HepG2 (cell line): ENCODE data around the gene KRTAP12-3. TPM values are rescaled to one million over a fixed set of nuclear protein-coding genes. Genes with fewer than 3 reads are reported as not detected.
A peak's percentile ranks its signal among the peaks of the same experiment; 100 is the strongest.

Experiments used
- ARNT ChIP-seq: fragments of 450-650 bp; IDR thresholded peaks from 2 replicates; pipeline ENCODE4 v1.6.1; 2017
- FOSL2 ChIP-seq: sonication (generic); formaldehyde crosslinking; IDR thresholded peaks from 2 replicates; pipeline ENCODE4 v1.4.0; 2020; ENCODE audit warnings: missing genetic modification reagents
- FOXM1 ChIP-seq: sonication (generic); formaldehyde crosslinking; IDR thresholded peaks from 2 replicates; pipeline ENCODE4 v1.5.0; 2020; ENCODE audit warnings: missing genetic modification reagents
- JUN ChIP-seq: sonication (generic); formaldehyde crosslinking; IDR thresholded peaks from 2 replicates; pipeline ENCODE4 v1.4.0; 2020; ENCODE audit warnings: mild to moderate bottlenecking, missing genetic modification reagents
- LCORL ChIP-seq, 2 experiments: fragments of 450-650 bp in 1 of 2; sonication (generic) in 1 of 2; formaldehyde crosslinking in 1 of 2; IDR thresholded peaks; 2 replicates each; pipeline versions ENCODE4 v1.5.0 to v1.6.1; 2017 to 2020; ENCODE audit warnings: antibody characterized with exemption in 1 of 2, missing genetic modification reagents in 1 of 2
- PAXIP1 ChIP-seq: sonication (generic); formaldehyde crosslinking; conservative IDR thresholded peaks from 2 replicates; pipeline ENCODE4 v1.4.0; 2020; ENCODE audit warnings: mild to moderate bottlenecking, missing genetic modification reagents, moderate library complexity
- RBAK ChIP-seq: sonication (generic); formaldehyde crosslinking; IDR thresholded peaks from 2 replicates; pipeline ENCODE4 v1.5.1; 2020; ENCODE audit warnings: mild to moderate bottlenecking, missing genetic modification reagents
- TOPORS ChIP-seq: sonication (generic); formaldehyde crosslinking; IDR thresholded peaks from 2 replicates; pipeline ENCODE4 v1.8.0; 2023; ENCODE audit warnings: mild to moderate bottlenecking, missing genetic modification reagents
- U2AF2 ChIP-seq: fragments of 200-400 bp; formaldehyde crosslinking; IDR thresholded peaks from 2 replicates; pipeline ENCODE4 v1.6.1; 2017; ENCODE audit warnings: low read depth, mild to moderate bottlenecking, low read length
- ZC3H13 ChIP-seq: sonication (generic); formaldehyde crosslinking; IDR thresholded peaks from 2 replicates; pipeline ENCODE4 v1.8.1; 2023; ENCODE audit warnings: mild to moderate bottlenecking, missing genetic modification reagents, moderate library complexity
- ZKSCAN8 ChIP-seq: IDR thresholded peaks from 2 replicates; pipeline ENCODE4 v1.6.1; 2016; ENCODE audit warnings: borderline replicate concordance, missing genetic modification reagents, missing compliant biosample characterization
- ZMAT3 ChIP-seq: sonication (generic); formaldehyde crosslinking; conservative IDR thresholded peaks from 2 replicates; pipeline ENCODE4 v1.7.0; 2021; ENCODE audit warnings: missing genetic modification reagents
- ZNF33A ChIP-seq: sonication (generic); formaldehyde crosslinking; IDR thresholded peaks from 2 replicates; pipeline ENCODE4 v1.5.1; 2020; ENCODE audit warnings: missing genetic modification reagents, mild to moderate bottlenecking, moderate library complexity, borderline replicate concordance
- ZNF556 ChIP-seq: sonication (generic); formaldehyde crosslinking; IDR thresholded peaks from 2 replicates; pipeline ENCODE4 v1.4.0; 2020; ENCODE audit warnings: mild to moderate bottlenecking, missing genetic modification reagents, borderline replicate concordance
- ZNF615 ChIP-seq: sonication (generic); formaldehyde crosslinking; IDR thresholded peaks from 2 replicates; pipeline ENCODE4 v1.5.0; 2020; ENCODE audit warnings: mild to moderate bottlenecking, missing genetic modification reagents, borderline replicate concordance
- ZNF670 ChIP-seq: sonication (generic); formaldehyde crosslinking; IDR thresholded peaks from 2 replicates; pipeline ENCODE4 v1.8.0; 2022; ENCODE audit warnings: mild to moderate bottlenecking, missing genetic modification reagents, borderline replicate concordance
- ZNF740 ChIP-seq: sonication (generic); formaldehyde crosslinking; IDR thresholded peaks from 2 replicates; pipeline ENCODE4 v1.4.0; 2020; ENCODE audit warnings: missing genetic modification reagents
- ZSCAN31 ChIP-seq: sonication (generic); formaldehyde crosslinking; IDR thresholded peaks from 2 replicates; pipeline ENCODE4 v1.5.0; 2020; ENCODE audit warnings: low read depth, mild to moderate bottlenecking, missing genetic modification reagents
- polyA plus RNA-seq, 8 experiments: library from polyadenylated mRNA; depleted of rRNA in 3 of 8; stranded (reverse) in 7 of 8; unstranded in 1 of 8; fragments of >200 nt; fragmentation: Illumina TruSeq in 4 of 8; extraction: Trizol in 4 of 8; gene quantifications; 2 replicates each; pipeline versions ENCODE4 v1.2.1 to v1.2.3, GENCODE V29; 2011 to 2016; ENCODE audit warnings: low read depth in 4 of 8, missing spikeins in 1 of 8, mixed read lengths in 1 of 8; ENCODE audit not compliant: insufficient read depth in 1 of 8
- total RNA-seq, 5 experiments: library from RNA; depleted of rRNA; stranded (reverse); fragments of >200 nt; fragmentation: Illumina TruSeq; extraction: Trizol; gene quantifications; 2 replicates each; pipeline ENCODE4 v1.2.3, GENCODE V29; 2016; ENCODE audit warnings: low read depth in 1 of 5
- TF ChIP-seq, protein P1 (sequence below): IDR thresholded peaks from 2 replicates; pipeline ENCODE4 v1.6.1; 2012; ENCODE audit warnings: inconsistent platforms
- TF ChIP-seq, protein P2 (sequence below): sonication (generic); formaldehyde crosslinking; IDR thresholded peaks from 2 replicates; pipeline ENCODE4 v1.4.0; 2020; ENCODE audit warnings: missing genetic modification reagents
- TF ChIP-seq, protein P3 (sequence below): sonication (generic); formaldehyde crosslinking; IDR thresholded peaks from 2 replicates; pipeline ENCODE4 v1.4.0; 2020; ENCODE audit warnings: missing genetic modification reagents

KRTAP12-3 gene
- total and polyA plus RNA-seq, 2 of the 13 experiments (the other 11 are each of a cell fraction or from before 2014, with no cell fraction given): not detected

- TF ChIP-seq ZMAT3 (CRISPR knock-in tag) (peak; percentile 64; the same call in 1 of the 2 replicates), LCORL (IDR thresholded peaks at IDR 0.05) (no peak), LCORL (CRISPR knock-in tag; IDR thresholded peaks at IDR 0.05) (peak; percentile 33; the same call in 1 of the 2 replicates), ZNF33A (CRISPR knock-in tag) (peak; percentile 83; the same call in 1 of the 2 replicates), ZNF615 (no peak), PAXIP1 (CRISPR knock-in tag) (peak; percentile 73), ZSCAN31 (peak; percentile 30; the same call in 1 of the 2 replicates), ZNF670 (CRISPR knock-in tag) (peak; percentile 84; the same call in 1 of the 2 replicates), RBAK (CRISPR knock-in tag) (0 out of 2 replicates have a peak, but pooled peaks have one; percentile 17), ZC3H13 (CRISPR knock-in tag) (peak; percentile 48; the same call in 1 of the 2 replicates), U2AF2 (no peak), ZNF556 (peak; percentile 44; the same call in 1 of the 2 replicates), FOSL2 (CRISPR knock-in tag) (peak; percentile 76), ZNF740 (CRISPR knock-in tag) (peak; percentile 47; the same call in 1 of the 2 replicates), JUN (CRISPR knock-in tag) (peak; percentile 44; the same call in 1 of the 2 replicates), TOPORS (no peak; the same call in 1 of the 2 replicates), ARNT (no peak), FOXM1 (CRISPR knock-in tag) (no peak), ZKSCAN8 (0 out of 2 replicates have a peak, but pooled peaks have one; percentile 25)
- TF ChIP-seq, protein P1, sequence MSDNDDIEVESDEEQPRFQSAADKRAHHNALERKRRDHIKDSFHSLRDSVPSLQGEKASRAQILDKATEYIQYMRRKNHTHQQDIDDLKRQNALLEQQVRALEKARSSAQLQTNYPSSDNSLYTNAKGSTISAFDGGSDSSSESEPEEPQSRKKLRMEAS: peak; percentile 42; the same call in 1 of the 2 replicates
- TF ChIP-seq, protein P2, sequence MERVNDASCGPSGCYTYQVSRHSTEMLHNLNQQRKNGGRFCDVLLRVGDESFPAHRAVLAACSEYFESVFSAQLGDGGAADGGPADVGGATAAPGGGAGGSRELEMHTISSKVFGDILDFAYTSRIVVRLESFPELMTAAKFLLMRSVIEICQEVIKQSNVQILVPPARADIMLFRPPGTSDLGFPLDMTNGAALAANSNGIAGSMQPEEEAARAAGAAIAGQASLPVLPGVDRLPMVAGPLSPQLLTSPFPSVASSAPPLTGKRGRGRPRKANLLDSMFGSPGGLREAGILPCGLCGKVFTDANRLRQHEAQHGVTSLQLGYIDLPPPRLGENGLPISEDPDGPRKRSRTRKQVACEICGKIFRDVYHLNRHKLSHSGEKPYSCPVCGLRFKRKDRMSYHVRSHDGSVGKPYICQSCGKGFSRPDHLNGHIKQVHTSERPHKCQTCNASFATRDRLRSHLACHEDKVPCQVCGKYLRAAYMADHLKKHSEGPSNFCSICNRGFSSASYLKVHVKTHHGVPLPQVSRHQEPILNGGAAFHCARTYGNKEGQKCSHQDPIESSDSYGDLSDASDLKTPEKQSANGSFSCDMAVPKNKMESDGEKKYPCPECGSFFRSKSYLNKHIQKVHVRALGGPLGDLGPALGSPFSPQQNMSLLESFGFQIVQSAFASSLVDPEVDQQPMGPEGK (CRISPR knock-in tag): peak; percentile 47; the same call in 1 of the 2 replicates
- TF ChIP-seq, protein P3, sequence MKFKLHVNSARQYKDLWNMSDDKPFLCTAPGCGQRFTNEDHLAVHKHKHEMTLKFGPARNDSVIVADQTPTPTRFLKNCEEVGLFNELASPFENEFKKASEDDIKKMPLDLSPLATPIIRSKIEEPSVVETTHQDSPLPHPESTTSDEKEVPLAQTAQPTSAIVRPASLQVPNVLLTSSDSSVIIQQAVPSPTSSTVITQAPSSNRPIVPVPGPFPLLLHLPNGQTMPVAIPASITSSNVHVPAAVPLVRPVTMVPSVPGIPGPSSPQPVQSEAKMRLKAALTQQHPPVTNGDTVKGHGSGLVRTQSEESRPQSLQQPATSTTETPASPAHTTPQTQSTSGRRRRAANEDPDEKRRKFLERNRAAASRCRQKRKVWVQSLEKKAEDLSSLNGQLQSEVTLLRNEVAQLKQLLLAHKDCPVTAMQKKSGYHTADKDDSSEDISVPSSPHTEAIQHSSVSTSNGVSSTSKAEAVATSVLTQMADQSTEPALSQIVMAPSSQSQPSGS (CRISPR knock-in tag): no peak
These were observed 40.3 kb downstream of the KRTAP12-3 start (continued) for GRCh38 chr21:44697811-44698734.
